Posterior vena cava (tissue), 2 donors: ENCODE measurements around the gene TBC1D2B. TPM values are rescaled to one million over a fixed set of nuclear protein-coding genes. Genes with fewer than 3 reads are reported as not detected.

Source experiments
- DNase-seq: peaks from one replicate; pipeline ENCODE4 v3.0.0-alpha.2; 2020; ENCODE audit warnings: low spot score
- intact Hi-C, 2 donors: fragments of 100-400 bp; cut with DNase I; formaldehyde crosslinking; loops; one replicate each; pipeline versions ENCODE4 v1.14.1 to v1.14.2; 2022 to 2023
- total RNA-seq, 2 donors: library from RNA; stranded (reverse); fragmentation: NEBNext Ultra II Directional; extraction: Animal tissue kit (Norgen Biotek cat#: 25700); gene quantifications; one replicate each; pipeline ENCODE4 v1.2.1, GENCODE V29; 2021
- donor health status: DM: yes; HTN: yes; CAD: no.
- donor health status: DM: yes; HTN: yes; CAD: no.

The TBC1D2B gene
- total RNA-seq, 2 donors from 2014 or later = 46.5 to 57.9 TPM

GRCh38 chr15:78020007-78020406 lies 57.5 kb downstream of the TBC1D2B start:
- intact Hi-C loops = no loop called here
- DNase-seq = no peak

GRCh38 chr15:78018946-78019644 lies 58.4 kb downstream of the TBC1D2B start:
- intact Hi-C loops = loop anchor here in 1 of 2 donors (5.0 kb wide), 1 partner anchor 48 kb away; no protein-coding TSS in a partner anchor
- peak; percentile 47 for DNase-seq

GRCh38 chr15:78018445-78018844 lies 59.1 kb downstream of the TBC1D2B start:
- DNase-seq = peak; percentile 40
- intact Hi-C loops = loop anchor here in 1 of 2 donors (5.0 kb wide), 1 partner anchor 49 kb away; no protein-coding TSS in a partner anchor

GRCh38 chr15:78016860-78017259 lies 60.7 kb downstream of the TBC1D2B start:
- DNase-seq = peak; percentile 63
- intact Hi-C loops = loop anchor here in 1 of 2 donors (5.0 kb wide), 1 partner anchor 50 kb away; no protein-coding TSS in a partner anchor

- intact Hi-C loops = no loop called here
- no peak for DNase-seq
Measured at GRCh38 chr15:78012643-78013077, 64.9 kb downstream of the TBC1D2B start.

GRCh38 chr15:78010067-78010466 lies 67.4 kb downstream of the TBC1D2B start:
- intact Hi-C loops = no loop called here
- DNase-seq = peak; percentile 19

- intact Hi-C loops = loop anchor here in 1 of 2 donors (5.0 kb wide), 1 partner anchor 69 kb away; the partner anchor contains the start of gene TBC1D2B
- peak; percentile 95 for DNase-seq
Measured at GRCh38 chr15:78007964-78008886, 69.3 kb downstream of the TBC1D2B start.

- intact Hi-C loops = loop anchor here in 1 of 2 donors (5.0 kb wide), 1 partner anchor 70 kb away; the partner anchor contains the start of gene TBC1D2B
- peak; percentile 71 for DNase-seq
Measured at GRCh38 chr15:78007211-78007931, 70.1 kb downstream of the TBC1D2B start.

GRCh38 chr15:78006567-78007205 lies 70.8 kb downstream of the TBC1D2B start:
- intact Hi-C loops = loop anchor here in 1 of 2 donors (5.0 kb wide), 1 partner anchor 71 kb away; the partner anchor contains the start of gene TBC1D2B
- DNase-seq = peak; percentile 79

GRCh38 chr15:78004919-78005634 lies 72.4 kb downstream of the TBC1D2B start:
- intact Hi-C loops = loop anchor here in 1 of 2 donors (5.0 kb wide), 1 partner anchor 72 kb away; the partner anchor contains the start of gene TBC1D2B
- DNase-seq = peak; percentile 94

- intact Hi-C loops = no loop called here
Measured at GRCh38 chr15:78004222-78004727, 73.2 kb downstream of the TBC1D2B start.

GRCh38 chr15:78003539-78004008 lies 73.9 kb downstream of the TBC1D2B start:
- intact Hi-C loops = no loop called here
- peak; percentile 73 for DNase-seq

More at GRCh38 chr15:78004222-78004727, 73.2 kb downstream of the TBC1D2B start:
- peak; percentile 68 for DNase-seq

- DNase-seq = peak; percentile 60
- intact Hi-C loops = no loop called here
Measured at GRCh38 chr15:78002996-78003395, 74.5 kb downstream of the TBC1D2B start.

GRCh38 chr15:78001656-78002055 lies 75.9 kb downstream of the TBC1D2B start:
- intact Hi-C loops = no loop called here
- DNase-seq = peak; percentile 3

GRCh38 chr15:78000927-78001249 lies 76.6 kb downstream of the TBC1D2B start:
- peak; percentile 44 for DNase-seq
- intact Hi-C loops = no loop called here

- peak; percentile 90 for DNase-seq
- intact Hi-C loops = no loop called here
Measured at GRCh38 chr15:78000091-78000926, 77.2 kb downstream of the TBC1D2B start.

GRCh38 chr15:77999486-77999885 lies 78.0 kb downstream of the TBC1D2B start:
- peak; percentile 62 for DNase-seq
- intact Hi-C loops = no loop called here
